Upper lobe of left lung (tissue), 4 donors: ENCODE data around the gene WBP1L.
A peak's percentile ranks its signal among the peaks of the same experiment; 100 is the strongest.

ENCODE experiments used
- POLR2A ChIP-seq, 4 donors: fragments of 450-650 bp; IDR thresholded peaks; one replicate each; pipeline ENCODE4 v1.5.1; 2016 to 2017; ENCODE audit warnings: antibody characterized with exemption in 4 of 4, mild to moderate bottlenecking in 2 of 4
- POLR2AphosphoS5 ChIP-seq, 2 donors: sonication (generic); formaldehyde crosslinking; IDR thresholded peaks; one replicate each; pipeline ENCODE4 v1.5.1; 2017; ENCODE audit warnings: antibody characterized with exemption in 2 of 2
- TF ChIP-seq, protein P1 (sequence below), 6 experiments: fragments of 450-650 bp in 4 of 6; fragments of 200-600 bp in 2 of 6; sonication (generic) in 2 of 6; IDR thresholded peaks; one replicate each; pipeline ENCODE4 v1.5.1; 2016 to 2019; ENCODE audit warnings: antibody characterized with exemption in 6 of 6

DNA sequence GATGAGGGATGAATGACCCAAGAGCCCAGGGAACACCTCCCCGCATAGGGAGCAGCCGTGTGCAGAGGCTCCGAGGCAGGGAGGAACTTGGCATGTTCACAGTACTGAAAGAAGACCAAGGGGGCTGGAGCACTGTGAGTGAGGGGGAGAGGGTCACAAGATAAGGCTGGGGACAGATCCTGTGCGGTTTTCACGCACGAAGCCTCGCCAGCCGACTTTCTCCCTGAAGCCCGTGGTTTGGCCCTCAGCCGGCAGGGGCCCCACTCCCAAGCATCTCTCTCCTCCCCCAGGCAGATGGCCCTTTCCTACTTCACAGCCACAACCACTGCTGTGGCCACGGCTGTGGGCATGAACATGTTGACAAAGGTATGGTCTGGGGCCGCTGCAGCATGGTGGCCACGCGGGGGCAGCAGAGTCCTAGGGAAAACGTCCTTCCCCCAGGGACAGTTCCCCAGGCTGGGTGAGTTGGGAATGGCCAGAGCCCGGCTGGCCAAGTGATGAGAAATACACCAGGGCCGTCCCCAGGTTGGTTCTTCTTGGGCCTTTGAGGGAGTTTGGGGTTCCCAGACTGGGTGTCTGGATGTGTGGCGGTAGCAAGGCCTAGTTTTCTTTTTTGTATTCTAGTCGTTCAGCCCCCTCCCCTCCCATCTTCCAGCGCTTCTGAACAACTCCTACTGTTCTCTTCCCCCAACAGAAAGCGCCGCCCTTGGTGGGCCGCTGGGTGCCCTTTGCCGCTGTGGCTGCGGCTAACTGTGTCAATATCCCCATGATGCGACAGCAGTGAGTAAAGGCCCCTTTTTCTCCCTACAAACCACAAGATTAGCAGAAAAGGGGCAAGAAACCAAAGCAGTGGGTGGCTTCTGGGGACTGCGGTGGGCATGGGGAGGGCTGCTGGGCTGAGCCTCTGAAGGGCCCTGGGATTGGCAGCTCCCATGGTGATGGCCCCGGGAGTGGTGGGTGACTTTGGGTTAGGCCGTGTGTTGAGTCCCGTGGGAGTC, 14.4 kb upstream of the WBP1L start:
- TF ChIP-seq, protein P1, sequence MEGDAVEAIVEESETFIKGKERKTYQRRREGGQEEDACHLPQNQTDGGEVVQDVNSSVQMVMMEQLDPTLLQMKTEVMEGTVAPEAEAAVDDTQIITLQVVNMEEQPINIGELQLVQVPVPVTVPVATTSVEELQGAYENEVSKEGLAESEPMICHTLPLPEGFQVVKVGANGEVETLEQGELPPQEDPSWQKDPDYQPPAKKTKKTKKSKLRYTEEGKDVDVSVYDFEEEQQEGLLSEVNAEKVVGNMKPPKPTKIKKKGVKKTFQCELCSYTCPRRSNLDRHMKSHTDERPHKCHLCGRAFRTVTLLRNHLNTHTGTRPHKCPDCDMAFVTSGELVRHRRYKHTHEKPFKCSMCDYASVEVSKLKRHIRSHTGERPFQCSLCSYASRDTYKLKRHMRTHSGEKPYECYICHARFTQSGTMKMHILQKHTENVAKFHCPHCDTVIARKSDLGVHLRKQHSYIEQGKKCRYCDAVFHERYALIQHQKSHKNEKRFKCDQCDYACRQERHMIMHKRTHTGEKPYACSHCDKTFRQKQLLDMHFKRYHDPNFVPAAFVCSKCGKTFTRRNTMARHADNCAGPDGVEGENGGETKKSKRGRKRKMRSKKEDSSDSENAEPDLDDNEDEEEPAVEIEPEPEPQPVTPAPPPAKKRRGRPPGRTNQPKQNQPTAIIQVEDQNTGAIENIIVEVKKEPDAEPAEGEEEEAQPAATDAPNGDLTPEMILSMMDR (IDR thresholded peaks at IDR 0.05) = peak; percentile 90 to 95 (median 93)
- TF ChIP-seq POLR2A (IDR thresholded peaks at IDR 0.05) (no peak), POLR2AphosphoS5 (IDR thresholded peaks at IDR 0.05) (no peak)
